K562 (cell line): Measurements from ENCODE around the gene NAT8L. TPM values are rescaled to one million over a fixed set of nuclear protein-coding genes. Genes with fewer than 3 reads are reported as not detected.
A peak's percentile ranks its signal among the peaks of the same experiment; 100 is the strongest.

Experiments
- ATAC-seq: fragments of 200-7000 bp; cut with Tn5 transposase; 3 replicates; pipeline ENCODE4 v1.9.1; 2020; ENCODE audit warnings: moderate library complexity
- BruUV-seq: library from RNA; stranded (reverse); fragments of 400-500 nt; replicated peaks from 2 replicates; lab custom pipeline; 2021; lab: Mats Ljungman, UMichigan
- CTCF ChIA-PET: fragments of 300-600 bp; formaldehyde crosslinking; extraction: SDS; loops from one replicate; lab custom pipeline; 2021; ENCODE audit warnings: low intra/inter-chr PET ratio; lab: Yijun Ruan, JAX
- POLR2A ChIA-PET: fragments of 300-600, 350-650 bp; sonication (Branson Sonifier 250); formaldehyde crosslinking; extraction: SDS; loops from one replicate; lab custom pipeline; 2021; ENCODE audit warnings: antibody characterized with exemption, inconsistent platforms; lab: Yijun Ruan, JAX
- DNase-seq, 4 experiments: peaks; one replicate each; pipeline versions ENCODE4 v3.0.0 to v3.0.0-alpha.2; 2011 to 2018; ENCODE audit warnings: low spot score in 3 of 4, mixed read lengths in 3 of 4; ENCODE audit errors: extremely low read depth in 1 of 4
- FAIRE-seq: peaks from 2 replicates; lab custom pipeline; 2011; peaks lifted over from hg19 to GRCh38; lab: Jason Lieb, UNC
- H2AFZ ChIP-seq: 2 replicates; pipeline ENCODE4 v1.6.0; 2011; ENCODE audit warnings: low read depth, low read length, control low read depth, inconsistent platforms
- H3K27ac ChIP-seq: fragments of 200-600 bp; 3 replicates; pipeline ENCODE4 v1.8.0; 2011; ENCODE audit warnings: low read depth, mild to moderate bottlenecking, control low read depth, inconsistent platforms, low read length, moderate library complexity, mixed read lengths; ENCODE audit errors: extremely low read depth
- H3K27me3 ChIP-seq, 2 experiments: fragments of 300-600 bp in 1 of 2; 2 replicates in 1 of 2; 3 replicates in 1 of 2; pipeline versions ENCODE4 v1.6.0 to v1.8.0; 2011; ENCODE audit warnings: inconsistent platforms in 2 of 2, low read length in 2 of 2, mild to moderate bottlenecking in 1 of 2, mixed read lengths in 1 of 2, moderate library complexity in 1 of 2; ENCODE audit not compliant: control insufficient read depth in 2 of 2, insufficient read depth in 2 of 2
- H3K36me3 ChIP-seq: fragments of 300-600 bp; 3 replicates; pipeline ENCODE4 v1.8.0; 2011; ENCODE audit warnings: mild to moderate bottlenecking, low read length, inconsistent platforms; ENCODE audit not compliant: control insufficient read depth, insufficient read depth
- H3K4me1 ChIP-seq, 2 experiments: fragments of 200-600 bp in 1 of 2; replicated peaks in 1 of 2; 2 replicates in 1 of 2; 3 replicates in 1 of 2; pipeline versions ENCODE4 v1.5.1 to v1.8.0; 2011; ENCODE audit warnings: inconsistent platforms in 2 of 2, low read length in 2 of 2, mild to moderate bottlenecking in 1 of 2, mixed read lengths in 1 of 2, moderate library complexity in 1 of 2; ENCODE audit not compliant: control insufficient read depth in 2 of 2, insufficient read depth in 2 of 2
- H3K4me2 ChIP-seq: 2 replicates; pipeline ENCODE4 v1.6.1; 2011; ENCODE audit warnings: low read length, control low read depth, inconsistent platforms, mixed read lengths; ENCODE audit not compliant: insufficient read depth
- H3K4me3 ChIP-seq: fragments of 200-600 bp; sonication (generic), shearing (Covaris generic); 2 replicates; pipeline ENCODE4 v1.5.1; 2016; ENCODE audit warnings: control low read depth, inconsistent platforms
- H3K79me2 ChIP-seq: fragments of 200-600 bp; 3 replicates; pipeline ENCODE4 v1.8.0; 2011; ENCODE audit warnings: low read length, inconsistent platforms; ENCODE audit not compliant: control insufficient read depth, insufficient read depth
- H3K9ac ChIP-seq, 2 experiments: 2 replicates each; pipeline versions ENCODE4 v1.6.0 to v1.6.1; 2011; ENCODE audit warnings: low read depth in 2 of 2, low read length in 2 of 2, control low read depth in 1 of 2, inconsistent platforms in 1 of 2, mild to moderate bottlenecking in 1 of 2, mixed read lengths in 1 of 2; ENCODE audit not compliant: insufficient read depth in 1 of 2
- H3K9me1 ChIP-seq: one replicate; pipeline ENCODE4 v1.6.0; 2011; ENCODE audit warnings: inconsistent platforms, mild to moderate bottlenecking, low read length, moderate library complexity; ENCODE audit not compliant: control insufficient read depth, insufficient read depth
- H3K9me3 ChIP-seq: replicated peaks from 2 replicates; pipeline ENCODE4 v1.5.1; 2011; ENCODE audit warnings: low read depth, low read length, inconsistent platforms; ENCODE audit not compliant: control insufficient read depth, insufficient read depth
- H4K20me1 ChIP-seq: replicated peaks from 2 replicates; pipeline ENCODE4 v1.6.1; 2011; ENCODE audit warnings: low read length, inconsistent platforms, mixed read lengths; ENCODE audit not compliant: control insufficient read depth, insufficient read depth
- ATF1 ChIP-seq, 2 experiments: fragments of 450-650 bp in 1 of 2; IDR thresholded peaks; 2 replicates each; pipeline ENCODE4 v1.6.1; 2016; ENCODE audit warnings: missing compliant biosample characterization in 1 of 2, missing genetic modification characterization in 1 of 2
- CTBP1 ChIP-seq: fragments of 450-650 bp; IDR thresholded peaks from 2 replicates; pipeline ENCODE4 v1.6.1; 2016; ENCODE audit warnings: borderline replicate concordance
- ESRRA ChIP-seq: fragments of 450-650 bp; IDR thresholded peaks from 2 replicates; pipeline ENCODE4 v1.6.1; 2014; ENCODE audit warnings: low read depth, mild to moderate bottlenecking, moderate library complexity, borderline replicate concordance
- HDAC1 ChIP-seq, 2 experiments: fragments of 450-650 bp; IDR thresholded peaks; 2 replicates each; pipeline ENCODE4 v1.6.1; 2016 to 2017; ENCODE audit warnings: inconsistent platforms in 1 of 2, mild to moderate bottlenecking in 1 of 2, moderate library complexity in 1 of 2
- HNRNPH1 ChIP-seq: fragments of 200-400 bp; formaldehyde crosslinking; optimal IDR thresholded peaks from 2 replicates; pipeline ENCODE3; 2017; ENCODE audit warnings: low read depth, mild to moderate bottlenecking, low read length, moderate library complexity
- MECOM ChIP-seq: fragments of 250-450 bp; sonication (Bioruptor Pico); IDR thresholded peaks from 2 replicates; pipeline ENCODE4 v1.8.0; 2022; ENCODE audit warnings: inconsistent platforms
- MEIS2 ChIP-seq: fragments of 450-650 bp; IDR thresholded peaks from 2 replicates; pipeline ENCODE4 v1.6.1; 2014; ENCODE audit warnings: mild to moderate bottlenecking; ENCODE audit not compliant: partially characterized antibody
- SMARCE1 ChIP-seq: fragments of 450-650 bp; IDR thresholded peaks from 2 replicates; pipeline ENCODE4 v1.7.1; 2016; ENCODE audit warnings: mild to moderate bottlenecking
- U2AF1 ChIP-seq: fragments of 200-400 bp; formaldehyde crosslinking; optimal IDR thresholded peaks from 2 replicates; pipeline ENCODE3; 2017; ENCODE audit warnings: mild to moderate bottlenecking, low read depth, low read length, moderate library complexity
- ZBTB1 ChIP-seq: sonication (generic); formaldehyde crosslinking; IDR thresholded peaks from 2 replicates; pipeline ENCODE4 v1.8.1; 2023; ENCODE audit warnings: missing genetic modification reagents, low read depth, mild to moderate bottlenecking, borderline replicate concordance
- ZFX ChIP-seq: sonication (generic); formaldehyde crosslinking; IDR thresholded peaks from 2 replicates; pipeline ENCODE4 v1.8.0; 2022; ENCODE audit warnings: mild to moderate bottlenecking, missing genetic modification reagents, moderate library complexity
- ZNF347 ChIP-seq: fragments of 450-650 bp; formaldehyde crosslinking; IDR thresholded peaks from 2 replicates; pipeline ENCODE4 v1.4.0; 2020; ENCODE audit warnings: low read depth, mild to moderate bottlenecking, moderate library complexity
- WGBS: fragments of 100-300 bp; shearing (Covaris generic); methylation state at CpG from one replicate; pipeline ENCODE4 v1.1.6; 2016; ENCODE audit warnings: low coverage, mixed read lengths; ENCODE audit not compliant: insufficient coverage; ENCODE audit errors: missing lambda C conversion rate; 5-methylcytosine and 5-hydroxymethylcytosine counted together
- in situ Hi-C: fragments of 300-500 bp; cut with MboI; formaldehyde crosslinking; loops from 4 replicates; pipeline ENCODE4 v1.15.0; 2018; ENCODE audit warnings: inconsistent platforms, mixed read lengths
- intact Hi-C: fragments of 100-400 bp; cut with micrococcal nuclease; formaldehyde crosslinking; loops from 2 replicates; pipeline ENCODE4 v1.14.2; 2022
- polyA plus RNA-seq, 8 experiments: library from polyadenylated mRNA; depleted of rRNA in 4 of 8; stranded (reverse) in 5 of 8; unstranded in 3 of 8; fragments of >200 nt; fragmentation: Nextera tagmentation in 2 of 8; fragmentation: Illumina TruSeq in 1 of 8; extraction: Ambion mirVana in 2 of 8; extraction: Trizol in 1 of 8; gene quantifications; 2 replicates each; pipeline versions ENCODE4 v1.2.1 to v1.2.3, GENCODE V29; 2011 to 2014; ENCODE audit warnings: inconsistent platforms in 1 of 8, missing spikeins in 1 of 8
- total RNA-seq, 7 experiments: library from RNA; depleted of rRNA in 6 of 7; stranded (reverse); fragments of >200 nt in 6 of 7; fragmentation: Illumina TruSeq in 2 of 7; extraction: Trizol in 2 of 7; gene quantifications; 2 replicates each; pipeline versions ENCODE4 v1.2.1 to v1.2.3, GENCODE V29; 2011 to 2021; ENCODE audit warnings: low replicate concordance in 1 of 7
- TF ChIP-seq, protein P1 (sequence below), 2 experiments: IDR thresholded peaks in 1 of 2; conservative IDR thresholded peaks in 1 of 2; 2 replicates each; pipeline ENCODE4 v1.6.1; 2016; ENCODE audit warnings: low read depth in 2 of 2, mild to moderate bottlenecking in 1 of 2, missing compliant biosample characterization in 1 of 2, missing genetic modification characterization in 1 of 2, moderate library complexity in 1 of 2
- TF ChIP-seq, protein P2 (sequence below): fragments of 450-650 bp; formaldehyde crosslinking; IDR thresholded peaks from 2 replicates; pipeline ENCODE4 v1.4.0; 2022; ENCODE audit warnings: mild to moderate bottlenecking, moderate library complexity
- TF ChIP-seq, protein P3 (sequence below): sonication (generic); formaldehyde crosslinking; IDR thresholded peaks from 2 replicates; pipeline ENCODE4 v1.8.0; 2023; ENCODE audit warnings: mild to moderate bottlenecking, missing genetic modification reagents
- TF ChIP-seq, protein P4 (sequence below): fragments of 450-650 bp; IDR thresholded peaks from 2 replicates; pipeline ENCODE4 v1.6.1; 2016

Gene NAT8L
- total and polyA plus RNA-seq, 9 of the 15 experiments (the other 6 are each of a cell fraction or from before 2014, with no cell fraction given): 0.06 to 11.0 (median 1.5) TPM

DNA sequence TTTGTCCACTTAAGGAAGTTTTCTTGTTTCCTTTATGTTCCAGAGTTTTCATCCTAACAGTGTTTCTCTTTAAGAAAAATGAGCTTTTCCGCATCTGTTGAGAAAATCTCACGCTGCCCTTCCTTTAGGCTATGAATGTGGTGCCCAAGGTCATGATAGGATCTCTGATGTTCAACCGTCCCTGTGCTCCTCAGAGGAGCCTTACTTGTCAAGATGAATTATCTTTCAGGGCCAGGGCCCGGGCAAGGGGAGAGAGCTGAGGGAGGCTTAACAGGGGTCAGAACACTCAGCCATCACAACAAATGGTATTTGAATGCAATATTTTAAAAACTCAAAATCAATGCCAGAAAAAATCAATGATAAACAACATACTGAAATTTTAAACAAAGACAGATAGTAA, 44.1 kb upstream of the NAT8L start:
- no TSS peak for BruUV-seq
- Histone ChIP-seq H3K27ac (no peak overlapping the region), H3K4me1 (peaks cover 11 to 28% of the 10 kb centered on the region in 2 experiments), H2AFZ (0 out of 2 replicates have a peak overlapping the region, but pooled peaks have one; percentile 34), H4K20me1 (no peaks in the 10 kb centered on the region), H3K9me1 (no peaks in the 10 kb centered on the region), H3K36me3 (no peaks in the 10 kb centered on the region), H3K9me3 (no peaks in the 10 kb centered on the region), H3K4me3 (no peak overlapping the region), H3K27me3 (no peaks in the 10 kb centered on the region), H3K9ac (no peak overlapping the region), H3K79me2 (no peaks in the 10 kb centered on the region), H3K4me2 (no peak overlapping the region)
- TF ChIP-seq, protein P1, sequence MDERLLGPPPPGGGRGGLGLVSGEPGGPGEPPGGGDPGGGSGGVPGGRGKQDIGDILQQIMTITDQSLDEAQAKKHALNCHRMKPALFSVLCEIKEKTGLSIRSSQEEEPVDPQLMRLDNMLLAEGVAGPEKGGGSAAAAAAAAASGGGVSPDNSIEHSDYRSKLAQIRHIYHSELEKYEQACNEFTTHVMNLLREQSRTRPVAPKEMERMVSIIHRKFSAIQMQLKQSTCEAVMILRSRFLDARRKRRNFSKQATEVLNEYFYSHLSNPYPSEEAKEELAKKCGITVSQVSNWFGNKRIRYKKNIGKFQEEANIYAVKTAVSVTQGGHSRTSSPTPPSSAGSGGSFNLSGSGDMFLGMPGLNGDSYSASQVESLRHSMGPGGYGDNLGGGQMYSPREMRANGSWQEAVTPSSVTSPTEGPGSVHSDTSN (CRISPR knock-in tag; IDR thresholded peaks at IDR 0.05; ENCODE audit: low read depth): no peak
- TF ChIP-seq, protein P1 (tag; conservative IDR thresholded peaks at IDR 0.05; ENCODE audit: low read depth): peak; percentile 76
- TF ChIP-seq MEIS2: peak; percentile 89
- TF ChIP-seq HDAC1 (IDR thresholded peaks at IDR 0.05): no peak
- TF ChIP-seq MECOM (CRISPR knock-in tag): peak; percentile 90
- TF ChIP-seq HNRNPH1: no peak
- 0 out of 2 replicates have a peak, but pooled peaks have one; percentile 13 for TF ChIP-seq CTBP1
- no peak for TF ChIP-seq ZNF347 (CRISPR knock-in tag)
- TF ChIP-seq, protein P2, sequence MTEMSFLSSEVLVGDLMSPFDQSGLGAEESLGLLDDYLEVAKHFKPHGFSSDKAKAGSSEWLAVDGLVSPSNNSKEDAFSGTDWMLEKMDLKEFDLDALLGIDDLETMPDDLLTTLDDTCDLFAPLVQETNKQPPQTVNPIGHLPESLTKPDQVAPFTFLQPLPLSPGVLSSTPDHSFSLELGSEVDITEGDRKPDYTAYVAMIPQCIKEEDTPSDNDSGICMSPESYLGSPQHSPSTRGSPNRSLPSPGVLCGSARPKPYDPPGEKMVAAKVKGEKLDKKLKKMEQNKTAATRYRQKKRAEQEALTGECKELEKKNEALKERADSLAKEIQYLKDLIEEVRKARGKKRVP (CRISPR knock-in tag): no peak
- no peak for TF ChIP-seq ZBTB1 (CRISPR knock-in tag)
- TF ChIP-seq, protein P3, sequence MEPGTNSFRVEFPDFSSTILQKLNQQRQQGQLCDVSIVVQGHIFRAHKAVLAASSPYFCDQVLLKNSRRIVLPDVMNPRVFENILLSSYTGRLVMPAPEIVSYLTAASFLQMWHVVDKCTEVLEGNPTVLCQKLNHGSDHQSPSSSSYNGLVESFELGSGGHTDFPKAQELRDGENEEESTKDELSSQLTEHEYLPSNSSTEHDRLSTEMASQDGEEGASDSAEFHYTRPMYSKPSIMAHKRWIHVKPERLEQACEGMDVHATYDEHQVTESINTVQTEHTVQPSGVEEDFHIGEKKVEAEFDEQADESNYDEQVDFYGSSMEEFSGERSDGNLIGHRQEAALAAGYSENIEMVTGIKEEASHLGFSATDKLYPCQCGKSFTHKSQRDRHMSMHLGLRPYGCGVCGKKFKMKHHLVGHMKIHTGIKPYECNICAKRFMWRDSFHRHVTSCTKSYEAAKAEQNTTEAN: no peak
- TF ChIP-seq U2AF1: no peak
- TF ChIP-seq, protein P4, sequence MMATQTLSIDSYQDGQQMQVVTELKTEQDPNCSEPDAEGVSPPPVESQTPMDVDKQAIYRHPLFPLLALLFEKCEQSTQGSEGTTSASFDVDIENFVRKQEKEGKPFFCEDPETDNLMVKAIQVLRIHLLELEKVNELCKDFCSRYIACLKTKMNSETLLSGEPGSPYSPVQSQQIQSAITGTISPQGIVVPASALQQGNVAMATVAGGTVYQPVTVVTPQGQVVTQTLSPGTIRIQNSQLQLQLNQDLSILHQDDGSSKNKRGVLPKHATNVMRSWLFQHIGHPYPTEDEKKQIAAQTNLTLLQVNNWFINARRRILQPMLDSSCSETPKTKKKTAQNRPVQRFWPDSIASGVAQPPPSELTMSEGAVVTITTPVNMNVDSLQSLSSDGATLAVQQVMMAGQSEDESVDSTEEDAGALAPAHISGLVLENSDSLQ: 0 out of 2 replicates have a peak, but pooled peaks have one; percentile 13
- TF ChIP-seq SMARCE1: no peak
- no peak for TF ChIP-seq ATF1 (CRISPR knock-in tag; IDR thresholded peaks at IDR 0.05)
- TF ChIP-seq ATF1 (tag; IDR thresholded peaks at IDR 0.05): no peak
- peak; percentile 85 for TF ChIP-seq ESRRA
- TF ChIP-seq ZFX: no peak
- WGBS: 5% methylated on average over 4 of the region's 4 CpGs
- ATAC-seq: peak; percentile 41; the same call in 1 of the 3 replicates
- POLR2A ChIA-PET: no interaction called here
- peak in 1 of 4 experiments; percentile 24 for DNase-seq
- FAIRE-seq: no peak
- intact Hi-C loops: no loop called here
- CTCF ChIA-PET: no interaction called here
- in situ Hi-C loops: no loop called here
